Measurements from ENCODE around the gene HS6ST1.

HS6ST1 gene

GRCh38 chr2:128245813-128246212, 72.9 kb downstream of the HS6ST1 start:
- no peak for DNase-seq (ENCODE audit: low read depth)
- no peak overlapping the region for H3K4me3 ChIP-seq (ENCODE audit: low read length)
- TF ChIP-seq, protein P1, sequence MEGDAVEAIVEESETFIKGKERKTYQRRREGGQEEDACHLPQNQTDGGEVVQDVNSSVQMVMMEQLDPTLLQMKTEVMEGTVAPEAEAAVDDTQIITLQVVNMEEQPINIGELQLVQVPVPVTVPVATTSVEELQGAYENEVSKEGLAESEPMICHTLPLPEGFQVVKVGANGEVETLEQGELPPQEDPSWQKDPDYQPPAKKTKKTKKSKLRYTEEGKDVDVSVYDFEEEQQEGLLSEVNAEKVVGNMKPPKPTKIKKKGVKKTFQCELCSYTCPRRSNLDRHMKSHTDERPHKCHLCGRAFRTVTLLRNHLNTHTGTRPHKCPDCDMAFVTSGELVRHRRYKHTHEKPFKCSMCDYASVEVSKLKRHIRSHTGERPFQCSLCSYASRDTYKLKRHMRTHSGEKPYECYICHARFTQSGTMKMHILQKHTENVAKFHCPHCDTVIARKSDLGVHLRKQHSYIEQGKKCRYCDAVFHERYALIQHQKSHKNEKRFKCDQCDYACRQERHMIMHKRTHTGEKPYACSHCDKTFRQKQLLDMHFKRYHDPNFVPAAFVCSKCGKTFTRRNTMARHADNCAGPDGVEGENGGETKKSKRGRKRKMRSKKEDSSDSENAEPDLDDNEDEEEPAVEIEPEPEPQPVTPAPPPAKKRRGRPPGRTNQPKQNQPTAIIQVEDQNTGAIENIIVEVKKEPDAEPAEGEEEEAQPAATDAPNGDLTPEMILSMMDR (conservative IDR thresholded peaks at IDR 0.05; ENCODE audit: low read length): no peak

DNA sequence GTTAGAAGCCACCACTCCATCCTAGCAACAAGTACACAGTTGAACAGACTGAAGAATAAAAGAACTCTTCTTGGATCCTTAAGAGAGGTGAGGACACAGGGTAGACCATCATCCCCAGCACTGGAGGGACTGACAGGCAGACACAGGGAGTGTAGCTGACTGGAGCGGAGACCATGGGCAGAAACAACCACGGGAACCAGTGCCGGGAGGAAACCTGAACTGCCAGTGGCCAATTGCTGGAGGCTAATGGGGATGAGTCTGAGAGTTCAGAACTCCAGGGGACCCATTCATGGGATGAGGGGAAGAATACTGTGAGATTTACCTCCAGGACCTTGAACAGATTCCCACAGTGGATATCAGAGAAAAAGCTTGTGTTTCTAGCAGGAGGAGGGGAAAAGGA, 76.8 kb downstream of the HS6ST1 start:
- TF ChIP-seq, protein P1 (conservative IDR thresholded peaks at IDR 0.05; ENCODE audit: low read length): no peak
- no peak for DNase-seq (ENCODE audit: low read depth)
- H3K4me3 ChIP-seq (ENCODE audit: low read length): no peak overlapping the region

DNA sequence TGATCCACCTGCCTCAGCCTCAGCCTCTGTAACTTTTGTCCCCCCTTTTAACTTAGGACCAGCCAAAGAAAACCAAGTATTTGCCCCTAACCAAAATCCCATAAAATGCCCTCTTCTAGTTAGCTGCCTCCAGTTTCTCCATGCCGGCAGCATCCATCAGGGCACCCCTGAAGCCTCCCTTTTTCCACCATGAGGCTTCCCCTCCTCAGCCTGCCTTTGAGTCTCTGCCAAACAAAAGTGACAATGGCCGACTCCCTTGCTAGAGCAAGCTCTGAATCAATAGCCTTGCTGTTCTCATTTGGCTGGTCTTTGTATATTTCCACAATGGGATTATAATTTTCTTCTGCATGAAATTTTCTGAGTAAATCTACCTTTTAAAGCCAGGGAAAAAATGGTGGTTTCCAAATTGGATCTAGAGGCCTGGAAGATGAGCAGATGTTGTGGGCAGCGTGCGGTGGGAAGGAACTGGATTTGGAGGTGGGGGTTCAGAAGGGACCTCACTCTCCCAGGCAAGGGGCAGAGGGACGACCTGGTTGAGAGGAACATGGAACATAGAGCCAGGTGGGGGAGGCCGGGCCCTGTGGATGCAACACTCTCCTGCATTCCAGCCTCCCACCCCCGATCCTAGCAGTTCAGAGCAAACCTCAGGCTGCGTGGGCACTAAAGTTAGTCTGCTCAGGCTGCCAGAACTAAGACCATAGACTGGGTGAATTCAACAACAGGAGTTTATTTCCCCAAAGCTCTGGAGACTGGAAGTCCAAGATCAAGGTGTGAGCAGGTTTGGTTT, 80.6 kb downstream of the HS6ST1 start:
- no peak overlapping the region for H3K4me3 ChIP-seq (ENCODE audit: low read length)
- no peak for DNase-seq (ENCODE audit: low read depth)
- TF ChIP-seq, protein P1 (conservative IDR thresholded peaks at IDR 0.05; ENCODE audit: low read length): no peak

DNA sequence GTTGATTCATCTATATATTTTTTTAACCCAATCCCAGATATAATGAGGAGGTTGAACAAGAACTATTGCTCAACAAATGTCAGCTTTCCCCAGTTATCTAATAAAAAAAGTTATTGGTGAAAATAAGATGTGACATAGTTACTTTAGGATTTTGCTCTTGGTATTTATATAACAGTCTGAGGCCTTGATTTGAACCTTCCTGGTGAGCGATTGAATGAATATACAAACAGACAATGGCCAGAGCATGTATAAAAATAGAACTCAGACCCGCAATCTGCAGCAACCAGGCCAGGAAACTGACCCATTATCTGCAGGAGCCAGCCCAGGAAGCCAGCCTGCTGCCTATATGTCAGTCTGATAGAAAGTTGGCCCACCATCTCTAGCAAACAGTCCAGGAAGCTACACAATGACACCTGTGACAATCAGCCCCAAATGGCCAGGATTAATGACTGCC, 81.6 kb downstream of the HS6ST1 start:
- DNase-seq (ENCODE audit: low read depth): peak; percentile 42
- H3K4me3 ChIP-seq (ENCODE audit: low read length): no peak overlapping the region
- TF ChIP-seq, protein P1 (conservative IDR thresholded peaks at IDR 0.05; ENCODE audit: low read length): no peak

DNA sequence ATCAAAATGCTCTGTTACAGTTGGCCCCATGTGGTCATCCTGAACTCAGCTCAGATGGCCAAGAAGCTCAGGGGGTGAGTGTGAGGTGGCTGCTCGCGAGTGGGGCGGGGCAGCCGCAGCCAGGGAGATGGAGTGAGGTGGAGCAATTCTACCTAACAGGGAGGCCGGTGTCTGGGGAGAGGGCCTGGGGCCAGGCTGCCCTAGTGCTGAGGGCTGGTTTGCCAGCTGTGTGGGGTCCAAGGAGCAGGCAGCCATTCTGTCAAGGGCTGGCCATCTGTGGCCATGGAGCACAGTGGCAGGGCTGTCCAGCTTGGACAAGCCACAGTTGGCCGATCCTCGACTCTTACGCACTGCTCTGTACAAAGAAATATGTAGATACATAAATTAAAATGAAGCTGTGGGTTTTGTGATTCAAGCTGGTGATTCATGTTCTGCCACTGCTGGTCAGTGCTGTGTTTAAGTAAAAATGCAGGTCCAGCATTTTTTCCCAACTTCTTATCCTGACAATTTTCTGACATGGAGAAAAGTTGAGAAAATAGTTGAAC, 82.1 kb downstream of the HS6ST1 start:
- DNase-seq (ENCODE audit: low read depth): peak; percentile 82
- no peak overlapping the region for H3K4me3 ChIP-seq (ENCODE audit: low read length)
- TF ChIP-seq, protein P1 (conservative IDR thresholded peaks at IDR 0.05; ENCODE audit: low read length): no peak

GRCh38 chr2:128235581-128235980, 83.1 kb downstream of the HS6ST1 start:
- no peak overlapping the region for H3K4me3 ChIP-seq (ENCODE audit: low read length)
- TF ChIP-seq, protein P1 (conservative IDR thresholded peaks at IDR 0.05; ENCODE audit: low read length): no peak
- DNase-seq (ENCODE audit: low read depth): no peak

GRCh38 chr2:128234613-128235012, 84.1 kb downstream of the HS6ST1 start:
- TF ChIP-seq, protein P1 (conservative IDR thresholded peaks at IDR 0.05; ENCODE audit: low read length): no peak
- peak; percentile 48 for DNase-seq (ENCODE audit: low read depth)
- H3K4me3 ChIP-seq (ENCODE audit: low read length): no peak overlapping the region
